HPDE6-E6E7 (cell line): ENCODE results near the gene SMC5.
"Not testable (repeated sequence)": the region's sequence is repeated elsewhere in the genome, so short reads cannot be mapped to it uniquely, and the experiment has no call there.

Experiments
- DNase-seq: peaks from one replicate; pipeline ENCODE4 v3.0.0; 2011; ENCODE audit warnings: missing footprints; ENCODE audit errors: extremely low spot score

Gene SMC5

GRCh38 chr9:70363760-70364159, 105.0 kb downstream of the SMC5 start:
- no peak for DNase-seq

- DNase-seq, result no peak
These were observed 108.6 kb downstream of the SMC5 start for GRCh38 chr9:70367305-70367930.

- no peak for DNase-seq
These were observed 116.3 kb downstream of the SMC5 start for GRCh38 chr9:70374962-70375618.

- DNase-seq, result no peak
These were observed 123.4 kb downstream of the SMC5 start for GRCh38 chr9:70382046-70382708.

GRCh38 chr9:70382709-70383605, 124.2 kb downstream of the SMC5 start:
- DNase-seq, result no peak

GRCh38 chr9:70385426-70385825, 126.6 kb downstream of the SMC5 start:
- no peak for DNase-seq

GRCh38 chr9:70387663-70388062, 128.9 kb downstream of the SMC5 start:
- DNase-seq, result no peak

- no peak for DNase-seq
These were observed 130.4 kb downstream of the SMC5 start for GRCh38 chr9:70389188-70389587.

- no peak for DNase-seq
These were observed 131.0 kb downstream of the SMC5 start for GRCh38 chr9:70389621-70390266.

GRCh38 chr9:70390933-70391341, 132.2 kb downstream of the SMC5 start:
- DNase-seq, result no peak

GRCh38 chr9:70392189-70392588, 133.4 kb downstream of the SMC5 start:
- no peak for DNase-seq

GRCh38 chr9:70392850-70393249, 134.1 kb downstream of the SMC5 start:
- DNase-seq, result no peak

- DNase-seq, result no peak
These were observed 136.9 kb downstream of the SMC5 start for GRCh38 chr9:70395652-70396051.

- no peak for DNase-seq
These were observed 139.4 kb downstream of the SMC5 start for GRCh38 chr9:70398145-70398556.

GRCh38 chr9:70399141-70399540, 140.4 kb downstream of the SMC5 start:
- no peak for DNase-seq

GRCh38 chr9:70400107-70400892, 141.5 kb downstream of the SMC5 start:
- no peak for DNase-seq

GRCh38 chr9:70401241-70401640, 142.5 kb downstream of the SMC5 start:
- DNase-seq, result not testable (repeated sequence)

GRCh38 chr9:70402213-70402612, 143.4 kb downstream of the SMC5 start:
- DNase-seq, result no peak

GRCh38 chr9:70403166-70403565, 144.4 kb downstream of the SMC5 start:
- DNase-seq, result no peak

GRCh38 chr9:70403618-70404025, 144.8 kb downstream of the SMC5 start:
- no peak for DNase-seq

- no peak for DNase-seq
These were observed 145.5 kb downstream of the SMC5 start for GRCh38 chr9:70404261-70404660.
